Neural progenitor cell (in vitro differentiated cells): Measurements from ENCODE around the gene SYTL1.

Experiments
- EZH2 ChIP-seq: fragments of 200-600 bp; sonication (generic); IDR thresholded peaks from 2 replicates; pipeline ENCODE4 v1.6.1; 2017; ENCODE audit warnings: antibody characterized with exemption, mild to moderate bottlenecking, moderate library complexity
- TF ChIP-seq, protein P1 (sequence below): fragments of 200-600 bp; sonication (generic); IDR thresholded peaks from 2 replicates; pipeline ENCODE4 v1.5.1; 2017; ENCODE audit warnings: antibody characterized with exemption, mild to moderate bottlenecking

DNA sequence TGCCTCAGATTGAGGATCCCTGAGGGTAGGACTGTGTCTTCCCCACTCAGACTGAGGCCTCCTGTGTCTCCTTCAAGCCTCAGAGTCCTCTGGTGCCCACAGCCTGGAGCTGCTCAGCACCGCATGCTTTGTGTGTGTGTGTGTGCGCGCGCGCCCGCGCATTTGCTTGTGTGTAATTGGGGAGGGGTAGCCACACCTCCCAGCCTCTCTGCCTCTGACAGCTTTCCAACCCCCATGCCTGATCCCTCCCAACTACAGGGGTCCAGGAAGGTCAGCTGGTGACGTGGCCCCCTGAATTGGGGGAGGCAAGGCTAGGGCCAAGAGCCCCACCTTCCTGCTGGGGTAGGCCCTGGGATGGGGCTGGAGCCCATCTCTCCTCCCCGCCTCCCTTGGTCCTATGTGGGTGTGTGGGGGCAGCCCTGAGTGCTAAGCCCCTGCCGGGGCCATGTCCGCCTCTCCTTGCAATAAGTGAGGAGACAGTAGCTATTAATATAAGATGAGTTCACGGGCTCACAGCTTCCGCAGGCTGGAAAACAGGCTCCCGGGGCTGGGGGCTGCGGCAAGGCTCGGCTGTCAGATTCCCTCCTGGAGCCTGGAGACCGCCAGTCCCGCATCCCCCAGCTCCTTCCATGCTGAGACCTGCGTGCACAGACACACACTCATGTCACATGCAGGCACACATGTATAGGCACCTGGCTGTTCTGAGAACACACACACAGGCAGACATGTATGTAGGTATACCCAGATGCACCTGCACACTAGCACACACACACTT, 57.6 kb downstream of the SYTL1 start:
- TF ChIP-seq, protein P1, sequence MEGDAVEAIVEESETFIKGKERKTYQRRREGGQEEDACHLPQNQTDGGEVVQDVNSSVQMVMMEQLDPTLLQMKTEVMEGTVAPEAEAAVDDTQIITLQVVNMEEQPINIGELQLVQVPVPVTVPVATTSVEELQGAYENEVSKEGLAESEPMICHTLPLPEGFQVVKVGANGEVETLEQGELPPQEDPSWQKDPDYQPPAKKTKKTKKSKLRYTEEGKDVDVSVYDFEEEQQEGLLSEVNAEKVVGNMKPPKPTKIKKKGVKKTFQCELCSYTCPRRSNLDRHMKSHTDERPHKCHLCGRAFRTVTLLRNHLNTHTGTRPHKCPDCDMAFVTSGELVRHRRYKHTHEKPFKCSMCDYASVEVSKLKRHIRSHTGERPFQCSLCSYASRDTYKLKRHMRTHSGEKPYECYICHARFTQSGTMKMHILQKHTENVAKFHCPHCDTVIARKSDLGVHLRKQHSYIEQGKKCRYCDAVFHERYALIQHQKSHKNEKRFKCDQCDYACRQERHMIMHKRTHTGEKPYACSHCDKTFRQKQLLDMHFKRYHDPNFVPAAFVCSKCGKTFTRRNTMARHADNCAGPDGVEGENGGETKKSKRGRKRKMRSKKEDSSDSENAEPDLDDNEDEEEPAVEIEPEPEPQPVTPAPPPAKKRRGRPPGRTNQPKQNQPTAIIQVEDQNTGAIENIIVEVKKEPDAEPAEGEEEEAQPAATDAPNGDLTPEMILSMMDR: no peak
- TF ChIP-seq EZH2: no peak
